Measurements from ENCODE around the gene COL23A1.

DNA sequence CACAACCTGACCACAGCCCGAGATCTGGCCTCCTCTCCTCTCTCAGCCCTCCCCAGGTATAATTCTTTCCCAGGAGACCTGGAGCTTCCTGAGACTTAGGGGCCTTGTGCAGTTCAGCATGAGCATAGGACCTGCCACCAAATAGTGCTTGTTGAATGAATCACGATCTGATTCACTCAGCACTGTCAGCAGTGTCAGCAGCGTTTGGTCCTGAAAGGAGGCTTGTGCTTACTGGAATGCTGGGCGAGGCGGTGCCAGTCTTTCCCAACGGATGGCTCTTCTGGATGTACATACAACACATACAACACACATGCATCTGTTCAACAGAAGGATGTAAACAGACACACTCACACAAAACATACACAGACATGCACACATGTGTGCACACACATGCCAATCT is 173.3 kb downstream of the COL23A1 start:
- no peak for TF ChIP-seq POLR2A (IDR thresholded peaks at IDR 0.05)
- TF ChIP-seq, protein P1, sequence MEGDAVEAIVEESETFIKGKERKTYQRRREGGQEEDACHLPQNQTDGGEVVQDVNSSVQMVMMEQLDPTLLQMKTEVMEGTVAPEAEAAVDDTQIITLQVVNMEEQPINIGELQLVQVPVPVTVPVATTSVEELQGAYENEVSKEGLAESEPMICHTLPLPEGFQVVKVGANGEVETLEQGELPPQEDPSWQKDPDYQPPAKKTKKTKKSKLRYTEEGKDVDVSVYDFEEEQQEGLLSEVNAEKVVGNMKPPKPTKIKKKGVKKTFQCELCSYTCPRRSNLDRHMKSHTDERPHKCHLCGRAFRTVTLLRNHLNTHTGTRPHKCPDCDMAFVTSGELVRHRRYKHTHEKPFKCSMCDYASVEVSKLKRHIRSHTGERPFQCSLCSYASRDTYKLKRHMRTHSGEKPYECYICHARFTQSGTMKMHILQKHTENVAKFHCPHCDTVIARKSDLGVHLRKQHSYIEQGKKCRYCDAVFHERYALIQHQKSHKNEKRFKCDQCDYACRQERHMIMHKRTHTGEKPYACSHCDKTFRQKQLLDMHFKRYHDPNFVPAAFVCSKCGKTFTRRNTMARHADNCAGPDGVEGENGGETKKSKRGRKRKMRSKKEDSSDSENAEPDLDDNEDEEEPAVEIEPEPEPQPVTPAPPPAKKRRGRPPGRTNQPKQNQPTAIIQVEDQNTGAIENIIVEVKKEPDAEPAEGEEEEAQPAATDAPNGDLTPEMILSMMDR (IDR thresholded peaks at IDR 0.05) = no peak

Data from lower leg skin (tissue), 3 donors.